AG04449 (cell line): Measurements from ENCODE around the gene MYO5A.

Experiments
- CTCF ChIA-PET: fragments of 350-600 bp; formaldehyde crosslinking; extraction: SDS; loops from one replicate; lab custom pipeline; 2021; ENCODE audit warnings: antibody characterized with exemption; lab: Yijun Ruan, JAX
- POLR2A ChIA-PET: fragments of 400-600, 350-600 bp; formaldehyde crosslinking; extraction: SDS; loops from one replicate; lab custom pipeline; 2020; ENCODE audit warnings: antibody characterized with exemption, inconsistent platforms; lab: Yijun Ruan, JAX
- DNase-seq: peaks from one replicate; pipeline ENCODE4 v3.0.0-alpha.2; 2010; ENCODE audit warnings: low read depth, low spot score
- H3K4me3 ChIP-seq: 2 replicates; pipeline ENCODE4 v1.5.1; 2011; ENCODE audit warnings: low read depth, mild to moderate bottlenecking, control low read depth, low read length
- CTCF ChIP-seq: IDR thresholded peaks from one replicate; pipeline ENCODE4 v1.5.1; 2011; ENCODE audit warnings: mild to moderate bottlenecking, moderate library complexity, low read length, control low read depth, inconsistent platforms; ENCODE audit not compliant: insufficient read depth; ENCODE audit errors: missing control alignments

Gene MYO5A

DNA sequence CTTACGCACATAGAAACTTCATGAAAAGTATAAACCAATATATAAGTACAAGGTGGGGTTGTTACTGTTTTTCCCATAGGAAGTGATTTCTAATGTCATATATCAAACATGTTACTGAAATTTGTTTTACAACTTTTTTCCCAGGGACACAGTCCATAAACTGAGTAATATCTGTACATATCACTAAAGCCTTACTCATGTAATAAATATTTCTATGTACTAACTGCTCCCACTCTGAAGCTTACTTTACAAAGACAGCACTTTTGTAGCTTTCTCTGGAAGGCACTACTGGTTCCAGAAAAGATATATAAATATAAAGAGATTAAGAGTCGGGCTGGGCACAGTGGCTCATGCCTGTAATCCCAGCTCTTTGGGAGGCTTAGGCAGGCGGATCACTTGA lies 91.7 kb downstream of the MYO5A start:
- DNase-seq = no peak
- ChIA-PET CTCF (no interaction called here), POLR2A (no interaction called here)

DNA sequence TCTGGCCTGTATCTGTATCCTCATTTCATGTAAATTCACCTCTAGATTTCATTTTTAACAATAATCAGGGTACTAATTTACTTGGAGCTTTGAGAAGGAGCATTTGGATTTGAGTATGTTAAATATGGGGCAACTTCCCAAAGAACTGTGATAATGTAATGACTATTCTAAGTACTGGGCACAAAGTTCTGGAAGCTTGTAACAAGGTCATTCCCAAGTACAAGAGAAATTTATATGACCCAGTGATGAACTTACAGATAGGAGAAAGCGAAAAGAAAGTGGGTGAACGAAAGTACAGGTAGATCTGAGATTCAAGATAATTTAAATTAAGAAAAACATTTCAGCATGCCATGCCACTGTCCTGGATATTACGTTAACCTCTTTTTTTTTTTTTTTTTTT lies 93.8 kb downstream of the MYO5A start:
- DNase-seq = no peak
- ChIA-PET CTCF (interaction anchor here (1.4 kb wide), 1 partner anchor 14 kb away, joined by 4 read pairs; no protein-coding TSS in a partner anchor), POLR2A (no interaction called here)
- no peak overlapping the region for H3K4me3 ChIP-seq
- no peak for TF ChIP-seq CTCF

More for the DNA sequence above, 91.7 kb downstream of the MYO5A start:
- no peak overlapping the region for H3K4me3 ChIP-seq
- no peak for TF ChIP-seq CTCF

- no peak for TF ChIP-seq CTCF
- ChIA-PET POLR2A (no interaction called here), CTCF (no interaction called here)
- DNase-seq = no peak
- H3K4me3 ChIP-seq = no peak overlapping the region
These were observed 100.4 kb downstream of the MYO5A start for GRCh38 chr15:52428297-52428696.

DNA sequence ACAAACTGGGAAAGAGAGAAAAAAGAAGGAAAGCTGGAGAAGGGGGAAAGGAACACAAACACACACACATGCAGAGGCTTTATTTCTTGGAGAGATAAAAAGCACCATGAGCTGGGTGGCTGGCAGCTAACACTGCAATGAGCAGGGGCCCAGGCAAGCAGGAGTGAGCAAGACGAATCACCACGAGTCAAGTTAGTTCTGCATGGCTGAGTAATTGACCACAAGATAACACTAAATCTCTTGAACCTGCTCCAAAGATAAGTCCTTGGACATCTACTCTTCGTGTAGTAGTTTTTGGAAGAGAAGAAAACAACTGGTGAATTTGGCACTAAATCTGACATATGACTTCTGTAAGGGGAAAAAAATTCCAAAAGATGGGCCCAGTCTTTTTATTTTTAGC lies 100.9 kb downstream of the MYO5A start:
- POLR2A ChIA-PET = no interaction called here
- CTCF ChIA-PET = no interaction called here
- peak; percentile 59 for DNase-seq

DNA sequence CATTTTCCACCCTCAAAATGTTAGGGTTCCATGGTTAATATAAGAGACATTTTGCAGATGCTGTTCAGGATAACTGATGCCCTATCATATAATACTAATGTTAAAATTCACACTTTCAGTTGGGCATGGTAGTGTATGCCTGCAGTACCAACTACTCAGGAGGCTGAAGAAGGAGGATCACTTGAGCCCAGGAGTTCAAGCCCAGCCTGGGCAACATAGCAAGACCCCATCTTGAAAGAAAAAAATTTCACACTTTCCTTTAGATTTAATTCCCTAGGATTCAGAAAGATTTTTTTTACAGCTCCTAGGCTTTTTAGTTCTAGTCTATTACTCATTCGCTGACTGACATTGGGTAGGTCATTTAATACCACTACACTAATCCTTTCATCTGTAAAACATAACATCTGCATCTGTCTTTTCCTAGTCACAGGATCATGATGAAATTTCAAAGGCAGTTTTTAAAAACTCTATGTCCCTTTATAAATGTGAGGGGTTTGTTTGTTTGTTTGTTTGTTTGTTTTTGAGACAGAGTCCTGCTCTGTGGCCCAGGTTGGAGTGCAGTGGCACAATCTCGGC lies 103.7 kb downstream of the MYO5A start:
- ChIA-PET CTCF (no interaction called here), POLR2A (no interaction called here)
- H3K4me3 ChIP-seq = no peak overlapping the region
- TF ChIP-seq CTCF = no peak
- no peak for DNase-seq

More for the DNA sequence above, 100.9 kb downstream of the MYO5A start:
- no peak overlapping the region for H3K4me3 ChIP-seq
- no peak for TF ChIP-seq CTCF

- no peak for TF ChIP-seq CTCF
- H3K4me3 ChIP-seq = no peak overlapping the region
- ChIA-PET POLR2A (no interaction called here), CTCF (no interaction called here)
- DNase-seq = no peak
These were observed 104.8 kb downstream of the MYO5A start for GRCh38 chr15:52423852-52424251.
